ENCODE data around the gene ERVH48-1.

- TF ChIP-seq CTCF (IDR thresholded peaks at IDR 0.05; ENCODE audit: low read depth, low read length, poor library complexity, severe bottlenecking): no peak
- no peak for TF ChIP-seq EZH2phosphoT487 (IDR thresholded peaks at IDR 0.05; ENCODE audit: borderline replicate concordance, low read length)
Observed at GRCh38 chr21:42939582-42940413, 14.4 kb upstream of the ERVH48-1 start.

Data from DOHH2 (cell line).